Stimulated activated CD4-positive, alpha-beta T cell treated with anti-CD3 and anti-CD28 coated beads, Interleukin-4, amount 100 ng/mL, for 24 hours (primary cell): Measurements from ENCODE around the gene SERPINB4.

Source experiments
- DNase-seq: peaks from one replicate; pipeline ENCODE4 v3.0.0-alpha.2; 2020

Gene SERPINB4

GRCh38 chr18:63626431-63626830, 17.6 kb downstream of the SERPINB4 start:
- no peak for DNase-seq

- no peak for DNase-seq
Measured at GRCh38 chr18:63624863-63625262, 19.2 kb downstream of the SERPINB4 start.

- no peak for DNase-seq
Measured at GRCh38 chr18:63619661-63620060, 24.4 kb downstream of the SERPINB4 start.

- DNase-seq: no peak
Measured at GRCh38 chr18:63617915-63618234, 26.2 kb downstream of the SERPINB4 start.

GRCh38 chr18:63617049-63617914, 26.8 kb downstream of the SERPINB4 start:
- no peak for DNase-seq

- no peak for DNase-seq
Measured at GRCh38 chr18:63613420-63613819, 30.6 kb downstream of the SERPINB4 start.

- DNase-seq: no peak
Measured at GRCh38 chr18:63606526-63606925, 37.5 kb downstream of the SERPINB4 start.

- DNase-seq: no peak
Measured at GRCh38 chr18:63604791-63605567, 39.1 kb downstream of the SERPINB4 start.

- no peak for DNase-seq
Measured at GRCh38 chr18:63603772-63604171, 40.3 kb downstream of the SERPINB4 start.

- no peak for DNase-seq
Measured at GRCh38 chr18:63603355-63603754, 40.7 kb downstream of the SERPINB4 start.

GRCh38 chr18:63596964-63597363, 47.1 kb downstream of the SERPINB4 start:
- DNase-seq: no peak

GRCh38 chr18:63592471-63592870, 51.6 kb downstream of the SERPINB4 start:
- no peak for DNase-seq

GRCh38 chr18:63591725-63592124, 52.3 kb downstream of the SERPINB4 start:
- no peak for DNase-seq

- DNase-seq: no peak
Measured at GRCh38 chr18:63590966-63591695, 52.9 kb downstream of the SERPINB4 start.

- no peak for DNase-seq
Measured at GRCh38 chr18:63590373-63590772, 53.7 kb downstream of the SERPINB4 start.

- DNase-seq: no peak
Measured at GRCh38 chr18:63588909-63589308, 55.1 kb downstream of the SERPINB4 start.
